GM13977 (cell line): ENCODE results near the gene GDF9.

Source experiments
- DNase-seq: peaks from one replicate; pipeline ENCODE4 v3.0.0; 2012; ENCODE audit warnings: low spot score
- CTCF ChIP-seq: IDR thresholded peaks from 2 replicates; pipeline ENCODE4 v1.5.1; 2012; ENCODE audit warnings: mild to moderate bottlenecking, control low read depth; ENCODE audit not compliant: insufficient read depth; ENCODE audit errors: extremely low read depth, missing control alignments
- in situ Hi-C: fragments of 300-500 bp; cut with MboI; formaldehyde crosslinking; loops from one replicate; pipeline ENCODE4 v1.12.0; 2022; ENCODE audit warnings: low sequenced_read_pairs, low pct_unique_long_range_greater_than_20kb, mixed read lengths, inconsistent platforms; ENCODE audit not compliant: unreplicated experiment

Gene GDF9

GRCh38 chr5:132853790-132854189 is 12.5 kb downstream of the GDF9 start:
- in situ Hi-C loops = no loop called here
- no peak for TF ChIP-seq CTCF

GRCh38 chr5:132853323-132853722 is 12.9 kb downstream of the GDF9 start:
- TF ChIP-seq CTCF = no peak
- in situ Hi-C loops = no loop called here
- no peak for DNase-seq

More at GRCh38 chr5:132853790-132854189, 12.5 kb downstream of the GDF9 start:
- DNase-seq = no peak

GRCh38 chr5:132850066-132850465 is 16.2 kb downstream of the GDF9 start:
- DNase-seq = no peak
- in situ Hi-C loops = no loop called here
- no peak for TF ChIP-seq CTCF

GRCh38 chr5:132849347-132849746 is 16.9 kb downstream of the GDF9 start:
- in situ Hi-C loops = no loop called here
- no peak for DNase-seq
- TF ChIP-seq CTCF = no peak

GRCh38 chr5:132848270-132848669 is 18.0 kb downstream of the GDF9 start:
- in situ Hi-C loops = no loop called here
- no peak for DNase-seq

GRCh38 chr5:132841305-132841704 is 25.0 kb downstream of the GDF9 start:
- TF ChIP-seq CTCF = no peak
- in situ Hi-C loops = no loop called here
- no peak for DNase-seq

More at GRCh38 chr5:132848270-132848669, 18.0 kb downstream of the GDF9 start:
- no peak for TF ChIP-seq CTCF

- TF ChIP-seq CTCF = no peak
- in situ Hi-C loops = no loop called here
- DNase-seq = no peak
Observed at GRCh38 chr5:132840896-132841295, 25.4 kb downstream of the GDF9 start.
